Mesenteric fat pad (tissue), 1 donor: ENCODE measurements around the gene ACAD9. TPM values are rescaled to one million over a fixed set of nuclear protein-coding genes. Genes with fewer than 3 reads are reported as not detected.
"Not testable (repeated sequence)": the region's sequence is repeated elsewhere in the genome, so short reads cannot be mapped to it uniquely, and the experiment has no call there.

ENCODE experiments used
- DNase-seq: peaks from one replicate; pipeline ENCODE4 v3.0.0-alpha.2; 2020; ENCODE audit warnings: low spot score
- total RNA-seq: library from RNA; stranded (reverse); fragmentation: NEBNext Ultra II Directional; extraction: Animal tissue kit (Norgen Biotek cat#: 25700); gene quantifications from one replicate; pipeline ENCODE4 v1.2.1, GENCODE V29; 2021
- donor health status: DM: yes; HTN: yes; CAD: no.

Gene ACAD9
- total RNA-seq, 1 donor from 2014 or later = 46.3 TPM

GRCh38 chr3:128859630-128860029 is 19.8 kb upstream of the ACAD9 start:
- no peak for DNase-seq

GRCh38 chr3:128861491-128861890 is 17.9 kb upstream of the ACAD9 start:
- no peak for DNase-seq

DNA sequence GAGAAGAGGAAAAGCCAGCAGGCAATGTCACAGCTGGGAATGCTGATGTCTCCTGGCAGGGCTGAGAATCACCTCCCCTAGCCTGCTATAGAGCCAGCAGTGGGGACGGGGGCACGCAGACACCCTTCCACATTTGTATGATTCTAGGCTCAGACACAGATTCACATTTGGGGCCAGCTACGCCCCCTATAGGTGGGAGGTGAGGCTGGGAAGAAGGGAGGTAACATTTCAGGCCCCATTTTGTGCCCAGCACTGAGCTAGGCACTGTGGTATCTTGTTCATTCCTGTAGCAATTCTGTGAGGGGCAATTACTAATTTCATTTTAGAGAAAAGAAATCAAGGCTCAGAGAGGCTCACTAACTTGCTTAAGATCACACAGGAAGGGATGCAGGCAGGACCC is 15.9 kb upstream of the ACAD9 start:
- no peak for DNase-seq

DNA sequence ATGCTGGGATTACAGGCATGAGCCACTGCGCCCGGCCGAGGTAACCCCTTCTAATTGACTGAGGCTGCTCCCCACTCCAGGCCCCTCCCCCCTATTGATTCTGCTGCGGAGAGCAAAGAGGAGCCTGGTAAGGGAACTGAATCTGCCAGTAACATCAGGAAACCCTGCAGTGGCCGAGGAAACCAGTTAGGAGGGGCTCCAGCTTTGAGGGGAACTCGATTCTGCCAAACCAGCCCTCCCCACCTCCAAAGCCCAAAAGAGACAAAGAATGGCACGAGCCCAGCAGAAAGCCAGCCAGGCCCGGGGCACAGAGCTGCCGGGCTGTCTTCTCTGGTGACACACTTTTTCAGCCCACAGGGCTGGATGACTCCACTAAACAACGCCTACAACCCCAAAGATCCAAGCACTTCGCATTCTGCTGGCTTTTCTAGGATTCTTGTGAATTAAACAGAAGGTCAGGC is 15.0 kb upstream of the ACAD9 start:
- DNase-seq = no peak

GRCh38 chr3:128864849-128865804 is 14.3 kb upstream of the ACAD9 start:
- DNase-seq = not testable (repeated sequence)

DNA sequence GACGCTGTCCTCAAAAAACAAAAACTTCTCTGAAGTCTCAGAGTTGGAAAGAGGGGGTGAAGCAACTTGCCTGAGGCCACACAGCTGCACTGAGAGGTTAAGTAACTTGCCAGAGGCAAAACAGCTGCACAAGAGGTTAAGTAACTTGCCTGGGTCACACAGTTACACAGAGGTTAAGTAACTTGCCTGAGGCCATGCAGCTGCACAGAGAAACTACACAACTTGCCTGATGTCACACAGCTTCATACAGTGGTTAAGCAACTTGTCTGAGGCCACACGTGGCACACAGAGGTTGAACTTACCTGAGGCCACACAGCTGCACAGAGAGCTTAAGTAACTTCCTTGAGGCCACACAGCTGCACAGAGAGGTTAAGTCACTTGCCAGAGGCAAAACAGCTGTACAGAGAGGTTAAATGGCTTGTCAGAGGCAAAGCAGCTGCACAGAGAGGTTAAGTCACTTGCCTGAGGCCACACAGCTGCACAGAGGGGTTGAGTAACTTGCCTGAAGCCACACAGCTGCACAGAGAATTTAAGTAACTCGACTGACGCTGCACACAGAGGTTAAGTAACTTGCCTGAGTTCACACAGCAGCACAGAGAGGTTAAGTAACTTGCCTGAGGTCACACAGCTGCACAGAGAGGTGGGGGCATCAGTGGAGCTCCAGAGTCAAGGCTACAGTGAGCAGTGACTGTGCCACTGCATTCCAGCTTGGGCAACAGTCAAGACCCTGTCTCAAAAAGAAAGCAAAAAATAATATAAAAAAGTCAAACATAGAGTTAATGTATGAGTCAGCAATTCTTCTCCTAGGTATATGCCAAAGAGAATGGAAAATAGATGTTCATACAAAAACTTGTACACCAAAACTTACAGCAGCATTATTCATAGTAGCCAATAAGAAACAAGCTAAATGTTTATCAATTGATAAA is 12.0 kb upstream of the ACAD9 start:
- DNase-seq = no peak

- no peak for DNase-seq
Observed at GRCh38 chr3:128870347-128870746, 9.1 kb upstream of the ACAD9 start.

- DNase-seq = no peak
Observed at GRCh38 chr3:128872282-128872681, 7.1 kb upstream of the ACAD9 start.

- no peak for DNase-seq
Observed at GRCh38 chr3:128872744-128873143, 6.7 kb upstream of the ACAD9 start.

GRCh38 chr3:128873244-128874022 is 6.0 kb upstream of the ACAD9 start:
- no peak for DNase-seq

GRCh38 chr3:128874481-128875180 is 4.8 kb upstream of the ACAD9 start:
- DNase-seq = no peak

DNA sequence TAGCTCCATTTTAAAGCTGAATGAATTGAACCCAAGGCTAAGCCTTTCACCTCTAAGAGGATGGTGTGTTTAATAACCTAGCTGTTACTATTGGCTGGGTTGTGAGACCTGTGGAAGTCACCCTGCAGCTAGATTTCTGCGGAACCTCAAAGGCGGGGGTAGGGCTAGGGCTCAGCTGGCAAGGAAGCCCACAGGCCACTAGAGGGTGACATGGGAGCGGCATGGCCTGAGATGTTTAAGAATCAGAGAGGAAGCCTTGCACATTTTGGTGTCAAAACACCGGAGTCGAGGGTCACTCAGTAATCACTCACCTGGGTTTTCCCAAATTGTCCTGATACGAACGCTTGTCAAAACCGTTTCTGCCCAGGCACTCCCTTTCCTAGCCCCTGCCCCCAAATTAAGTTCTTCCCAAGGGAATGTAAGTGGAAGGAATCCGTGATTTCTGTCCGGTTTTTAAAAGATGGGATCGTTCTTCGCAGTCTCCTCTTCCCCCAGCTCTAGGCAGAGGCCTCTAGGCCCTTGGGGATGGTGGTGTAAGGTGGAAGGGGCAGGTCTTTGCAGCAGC is 3.8 kb upstream of the ACAD9 start:
- DNase-seq = no peak

DNA sequence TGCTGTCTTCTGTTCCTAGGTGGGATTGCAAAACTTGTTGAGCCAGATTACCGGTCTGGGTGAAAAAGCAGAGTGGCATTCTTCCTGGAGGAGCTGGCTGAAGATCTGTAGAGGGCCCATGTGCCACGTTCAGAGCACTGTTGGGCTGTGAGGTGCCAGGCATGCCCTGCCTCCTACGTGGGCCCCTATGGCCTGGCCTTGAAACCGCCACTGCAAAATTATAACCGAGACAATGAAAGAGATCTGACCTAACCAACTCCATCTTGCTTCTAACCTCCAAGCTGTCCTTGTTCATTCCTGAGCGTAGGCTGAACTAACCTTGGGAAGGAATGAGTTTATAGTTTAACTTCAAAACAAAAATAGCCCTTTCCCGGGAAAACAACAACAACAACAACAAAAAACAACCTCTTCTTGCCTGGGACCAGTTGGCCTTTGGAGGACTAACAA is 1.4 kb upstream of the ACAD9 start:
- no peak for DNase-seq

DNA sequence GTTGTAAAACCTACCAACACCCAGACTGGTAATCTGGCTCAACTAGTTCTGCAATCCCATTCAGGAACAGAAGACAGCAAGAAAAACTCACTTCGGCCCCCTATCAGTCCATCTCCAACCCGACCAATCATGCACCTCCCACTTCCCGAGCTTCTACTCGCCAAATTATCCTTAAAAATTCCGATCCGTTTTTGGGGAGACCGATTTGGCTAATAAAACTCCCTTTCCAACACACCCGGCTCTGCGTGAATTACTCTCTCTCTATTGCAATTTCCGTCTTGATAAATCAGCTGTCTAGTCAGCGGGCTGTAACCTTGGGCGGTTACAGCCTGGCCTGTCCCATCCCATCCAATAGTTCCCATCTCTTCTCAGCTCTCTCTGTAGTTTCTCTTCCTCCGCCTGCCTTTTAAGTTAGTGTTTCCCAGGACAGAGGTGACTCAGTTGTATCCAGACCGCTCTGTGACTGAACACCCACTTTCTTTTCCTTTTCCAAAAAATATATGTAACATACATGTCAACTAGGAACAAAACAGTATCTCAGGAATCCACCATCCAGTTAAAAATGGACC is 780 bp upstream of the ACAD9 start:
- no peak for DNase-seq

DNA sequence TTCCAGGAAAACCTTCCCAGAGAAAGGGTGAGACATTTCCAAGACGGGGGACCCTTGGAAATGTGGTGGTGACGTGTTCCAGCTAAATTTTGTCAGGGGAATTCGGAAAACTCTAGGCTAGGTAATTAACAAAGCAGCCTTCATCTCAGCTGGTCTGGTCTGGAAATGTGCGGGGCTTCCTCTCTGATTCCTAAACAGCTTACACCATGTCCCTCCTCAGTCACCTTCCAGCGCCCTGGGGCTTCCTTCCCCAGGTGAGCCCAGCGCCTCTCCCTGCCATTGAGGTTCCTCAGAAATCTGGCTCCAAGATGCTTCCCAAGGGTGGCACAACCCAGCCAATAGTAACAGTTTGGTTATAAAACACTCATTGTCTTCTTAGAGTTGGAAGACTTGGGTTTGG is 571 bp downstream of the ACAD9 start:
- DNase-seq = no peak

DNA sequence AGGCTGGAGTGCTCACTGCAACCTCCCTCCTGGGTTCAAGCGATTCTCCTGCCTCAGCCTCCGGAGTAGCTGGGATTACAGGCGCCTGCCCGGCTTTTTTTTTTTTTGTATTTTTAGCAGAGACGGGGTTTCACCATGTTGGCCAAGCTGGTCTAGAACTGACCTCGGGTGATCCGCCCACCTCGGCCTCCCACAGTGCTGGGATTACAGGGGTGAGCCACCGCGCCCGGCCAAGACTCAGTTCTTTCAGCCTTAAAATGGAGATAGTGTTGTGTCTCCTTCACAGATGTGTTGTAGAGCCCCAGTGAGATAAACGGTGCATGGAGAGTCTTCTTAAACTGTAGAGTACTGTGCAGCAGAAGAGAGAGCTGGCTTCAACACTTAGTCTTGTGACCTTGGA is 1.0 kb downstream of the ACAD9 start:
- DNase-seq = not testable (repeated sequence)

GRCh38 chr3:128881576-128881975 is 2.2 kb downstream of the ACAD9 start:
- DNase-seq = no peak

DNA sequence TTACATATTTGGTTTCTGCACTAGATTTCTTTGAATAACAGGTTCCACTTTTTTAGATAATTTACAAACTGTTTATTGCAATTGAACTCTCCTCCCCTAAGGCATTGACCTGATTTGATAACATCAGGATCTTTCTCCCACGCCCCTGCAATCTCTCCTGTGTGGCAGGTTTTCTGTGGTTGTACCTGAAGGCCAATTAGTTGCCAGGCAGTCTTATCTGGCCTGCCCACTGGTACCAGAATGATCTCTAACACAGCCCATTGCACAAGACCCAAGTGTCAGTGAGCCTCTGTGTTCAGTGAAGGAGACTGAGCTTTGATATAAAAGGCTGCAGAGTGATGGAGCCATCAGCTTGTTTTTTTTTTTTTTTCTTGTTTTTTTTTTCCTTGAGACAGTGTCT is 3.3 kb downstream of the ACAD9 start:
- DNase-seq = no peak

DNA sequence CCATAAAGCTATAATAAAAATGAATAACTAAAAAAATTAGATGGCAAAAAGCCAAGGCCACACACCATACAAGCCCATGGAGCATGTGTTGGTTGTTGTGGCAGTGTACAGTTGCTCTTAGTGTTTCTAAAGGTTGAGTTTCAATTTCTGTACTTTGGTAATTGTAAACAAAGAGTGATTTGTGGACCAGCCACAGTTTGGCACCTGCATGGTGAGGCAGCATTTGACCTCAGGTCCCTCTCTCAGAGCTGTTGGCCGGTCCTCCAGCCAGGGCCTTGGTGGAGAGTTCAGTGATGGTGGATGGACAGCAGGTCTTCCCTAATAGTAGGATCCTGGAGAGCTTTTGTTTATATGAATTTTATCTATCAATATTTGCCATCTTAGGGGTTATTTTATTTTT is 5.6 kb downstream of the ACAD9 start:
- no peak for DNase-seq
